GM21447 (cell line): ENCODE data around the gene DLD.
A peak's percentile ranks its signal among the peaks of the same experiment; 100 is the strongest.
"Not testable (repeated sequence)": the region's sequence is repeated elsewhere in the genome, so short reads cannot be mapped to it uniquely, and the experiment has no call there.

ENCODE experiments used
- ATAC-seq: cut with Tn5 transposase; IDR thresholded peaks from one replicate; pipeline ENCODE4 v1.9.1; 2021; ENCODE audit not compliant: unreplicated experiment

DLD gene

DNA sequence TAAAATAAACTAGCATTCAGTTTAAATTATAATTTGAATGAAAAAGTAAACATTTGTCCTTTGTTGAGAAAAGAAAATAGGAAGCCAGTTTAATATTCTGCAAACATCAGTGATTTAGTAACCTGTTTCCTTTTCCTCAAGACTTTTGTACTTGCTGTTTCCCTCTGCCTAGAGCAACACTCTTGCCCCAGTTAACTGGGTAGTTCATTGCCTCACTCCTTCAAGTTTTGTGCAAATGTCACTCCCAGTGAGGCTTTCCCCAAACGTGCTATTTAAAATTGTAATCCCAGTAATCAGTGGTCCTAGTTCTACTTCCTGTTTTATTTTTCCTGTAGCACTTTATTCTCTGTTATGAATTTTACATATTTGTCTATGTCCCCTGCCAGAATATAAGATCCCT lies 23.8 kb downstream of the DLD start:
- ATAC-seq, result no peak

DNA sequence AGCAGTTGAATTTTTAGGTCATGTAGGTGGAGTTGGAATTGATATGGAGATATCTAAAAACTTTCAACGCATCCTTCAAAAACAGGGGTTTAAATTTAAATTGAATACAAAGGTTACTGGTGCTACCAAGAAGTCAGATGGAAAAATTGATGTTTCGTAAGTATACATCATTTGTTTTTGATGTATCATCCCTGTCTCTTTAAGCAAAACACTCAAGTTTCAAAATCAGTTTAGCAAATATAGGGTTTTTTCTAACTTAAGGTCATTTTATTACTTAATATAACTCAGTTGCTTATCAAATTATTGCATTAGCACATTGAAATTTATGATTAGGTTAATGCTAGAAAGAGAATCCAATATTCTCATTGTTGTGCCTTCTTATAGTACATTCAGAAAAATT lies 24.6 kb downstream of the DLD start:
- ATAC-seq, result no peak

DNA sequence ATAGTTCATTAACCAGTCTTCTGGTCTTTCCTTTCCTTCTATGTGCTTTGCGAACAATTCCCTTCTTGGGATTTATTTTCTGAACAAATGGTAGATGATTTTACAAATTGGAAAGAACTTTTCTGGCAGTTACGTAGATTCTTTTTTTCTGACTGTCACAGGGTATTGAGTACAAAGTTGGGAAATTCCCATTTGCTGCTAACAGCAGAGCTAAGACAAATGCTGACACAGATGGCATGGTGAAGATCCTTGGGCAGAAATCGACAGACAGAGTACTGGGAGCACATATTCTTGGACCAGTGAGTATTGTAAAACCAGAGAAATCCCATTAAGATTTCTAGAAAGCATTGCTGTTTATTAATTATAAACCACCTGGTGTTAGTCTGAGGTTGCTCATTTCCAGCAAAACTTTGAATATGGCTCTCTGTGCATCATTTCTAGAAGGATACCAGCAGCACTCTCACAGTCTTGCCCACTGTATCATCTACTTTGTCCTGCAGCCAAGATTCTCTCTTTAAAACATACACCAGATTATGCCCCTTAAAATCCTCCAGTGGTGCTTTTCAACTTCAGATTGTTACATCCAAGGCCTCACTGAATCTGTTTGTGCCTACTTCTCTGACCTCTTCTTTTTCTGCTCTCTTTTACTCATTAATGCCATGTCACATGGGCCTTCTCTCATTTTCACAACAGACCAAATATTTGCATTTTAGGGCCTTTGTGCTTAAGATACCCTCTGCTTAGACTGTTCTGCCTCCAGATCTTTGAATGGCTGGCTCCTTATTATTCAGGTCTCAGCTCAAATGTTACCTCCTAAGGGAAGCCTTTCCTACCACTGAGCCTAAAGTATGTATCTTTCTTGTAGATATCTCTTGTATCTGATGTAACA lies 27.0 kb downstream of the DLD start:
- ATAC-seq, result peak; percentile 80

DNA sequence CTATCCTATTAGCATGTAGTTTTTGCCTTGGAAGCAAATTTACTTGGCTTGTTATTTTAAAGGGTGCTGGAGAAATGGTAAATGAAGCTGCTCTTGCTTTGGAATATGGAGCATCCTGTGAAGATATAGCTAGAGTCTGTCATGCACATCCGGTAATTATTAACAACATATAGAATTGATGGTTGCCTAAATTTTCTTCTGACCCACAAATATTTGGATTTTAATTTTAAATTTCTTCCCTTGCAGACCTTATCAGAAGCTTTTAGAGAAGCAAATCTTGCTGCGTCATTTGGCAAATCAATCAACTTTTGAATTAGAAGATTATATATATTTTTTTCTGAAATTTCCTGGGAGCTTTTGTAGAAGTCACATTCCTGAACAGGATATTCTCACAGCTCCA lies 28.0 kb downstream of the DLD start:
- no peak for ATAC-seq

DNA sequence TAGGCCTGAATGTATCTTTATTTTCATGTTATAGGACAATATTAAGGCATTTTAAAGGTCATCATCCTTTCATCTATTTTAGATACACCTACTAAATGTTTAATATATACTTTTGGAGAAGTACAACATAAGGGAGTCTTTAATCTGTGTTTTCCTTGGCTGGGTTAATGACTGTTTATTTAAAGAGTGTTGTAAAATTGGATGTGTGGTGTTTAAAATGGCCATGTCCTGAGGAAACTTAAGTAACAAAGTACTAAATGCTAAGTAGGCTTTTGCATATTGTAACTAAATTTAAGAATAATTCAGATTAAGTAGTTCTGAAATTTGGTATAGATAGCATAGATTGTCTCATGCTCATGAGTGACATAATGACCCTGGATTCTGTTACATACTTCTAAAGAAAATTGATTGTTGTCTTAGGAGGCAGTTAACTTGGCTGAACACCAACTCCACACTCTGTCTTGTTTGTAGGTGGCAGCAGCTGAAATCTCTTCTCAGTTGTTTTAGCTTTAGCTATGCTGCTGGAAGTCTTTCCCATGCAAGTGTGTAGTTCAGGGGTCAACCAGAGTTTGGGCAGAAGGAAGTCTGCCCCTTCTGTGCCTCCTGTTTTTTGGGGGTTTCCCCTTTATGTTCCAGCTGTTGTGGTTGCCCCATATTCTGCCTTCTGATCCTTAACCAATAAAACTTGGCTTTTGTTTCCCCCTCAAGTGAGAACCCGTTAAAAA lies 29.2 kb downstream of the DLD start:
- ATAC-seq, result no peak

DNA sequence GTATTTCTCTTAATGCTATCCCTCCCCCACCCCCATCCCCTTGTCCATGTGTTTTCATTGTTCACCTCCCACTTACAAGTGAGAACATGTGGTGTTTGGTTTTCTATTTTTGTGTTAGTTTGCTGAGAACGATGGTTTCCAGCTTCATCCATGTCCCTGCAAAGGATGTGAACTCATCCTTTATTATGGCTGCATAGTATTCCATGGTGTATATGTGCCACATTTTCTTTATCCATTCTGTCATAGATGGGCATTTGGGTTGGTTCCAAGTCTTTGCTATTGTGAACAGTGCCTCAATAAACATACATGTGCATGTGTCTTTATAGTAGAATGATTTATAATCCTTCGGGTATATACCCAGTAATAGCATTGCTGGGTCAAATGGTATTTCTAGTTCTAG lies 30.8 kb downstream of the DLD start:
- ATAC-seq, result not testable (repeated sequence)

DNA sequence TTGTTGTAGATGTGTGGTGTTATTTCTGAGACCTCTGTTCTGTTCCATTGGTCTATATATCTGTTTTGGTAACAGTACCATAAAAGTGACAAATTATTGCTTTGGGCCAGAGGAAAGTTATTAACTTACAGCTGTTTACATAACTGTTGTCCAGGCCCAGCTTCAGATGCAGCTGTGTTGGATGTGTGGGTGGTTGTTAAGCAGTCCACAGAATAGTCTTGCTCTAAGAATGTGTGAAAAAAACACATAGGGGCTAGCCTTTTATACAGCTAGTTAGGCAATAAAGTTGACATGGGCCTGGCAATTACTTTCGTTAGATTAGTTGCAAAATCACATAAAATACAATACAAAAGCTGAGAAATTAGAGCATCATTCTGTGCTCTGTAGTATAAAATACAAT lies 31.9 kb downstream of the DLD start:
- ATAC-seq, result no peak

DNA sequence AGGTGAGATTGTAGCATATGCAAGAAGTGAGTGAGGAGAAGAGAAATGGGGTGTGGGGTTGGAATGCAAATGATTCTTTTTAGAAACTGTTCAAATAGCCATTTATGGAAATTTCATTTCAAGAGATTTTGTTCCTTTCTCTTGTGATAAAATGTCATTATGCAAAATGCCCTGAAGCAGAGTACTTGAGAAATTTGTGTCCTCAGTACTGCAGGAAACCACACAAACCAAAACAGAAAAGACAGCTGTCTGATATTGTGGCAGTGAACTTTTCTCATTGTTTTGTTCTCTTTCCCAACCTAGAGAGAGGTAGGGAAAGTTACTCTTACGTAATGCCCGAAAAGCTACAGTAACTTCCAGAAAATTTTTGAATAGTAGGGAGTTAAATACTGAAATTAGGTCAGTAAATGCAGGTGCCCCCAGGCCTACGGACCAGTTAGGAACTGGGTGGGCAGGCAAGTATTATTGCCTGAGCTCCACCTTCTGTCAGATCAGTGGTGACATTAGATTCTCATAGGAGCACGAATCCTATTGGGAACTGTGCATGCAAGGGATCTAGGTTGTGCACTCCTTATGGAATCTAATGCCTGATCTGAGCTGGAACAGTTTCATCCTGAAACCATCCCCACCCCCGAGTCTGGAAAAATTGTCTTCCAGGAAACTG lies 34.0 kb downstream of the DLD start:
- ATAC-seq, result peak; percentile 92

DNA sequence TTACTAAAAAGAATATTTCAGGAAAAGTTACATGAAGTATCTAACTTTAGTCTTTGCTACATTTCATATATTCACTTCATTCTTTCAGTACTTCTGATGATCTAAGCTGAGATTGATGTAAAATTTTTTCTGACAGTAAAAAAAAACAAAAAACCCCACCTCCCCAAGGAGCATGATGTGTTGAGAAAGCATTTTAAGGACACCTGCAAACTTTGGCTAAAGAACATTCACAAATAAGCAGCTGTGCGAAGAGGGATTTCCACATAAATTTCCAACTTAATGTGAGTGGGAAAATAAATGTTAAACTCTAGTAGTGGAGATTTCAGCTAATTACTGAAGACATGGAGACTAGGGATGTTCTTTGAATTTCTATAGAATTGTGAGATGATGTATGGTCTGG lies 35.5 kb downstream of the DLD start:
- no peak for ATAC-seq

DNA sequence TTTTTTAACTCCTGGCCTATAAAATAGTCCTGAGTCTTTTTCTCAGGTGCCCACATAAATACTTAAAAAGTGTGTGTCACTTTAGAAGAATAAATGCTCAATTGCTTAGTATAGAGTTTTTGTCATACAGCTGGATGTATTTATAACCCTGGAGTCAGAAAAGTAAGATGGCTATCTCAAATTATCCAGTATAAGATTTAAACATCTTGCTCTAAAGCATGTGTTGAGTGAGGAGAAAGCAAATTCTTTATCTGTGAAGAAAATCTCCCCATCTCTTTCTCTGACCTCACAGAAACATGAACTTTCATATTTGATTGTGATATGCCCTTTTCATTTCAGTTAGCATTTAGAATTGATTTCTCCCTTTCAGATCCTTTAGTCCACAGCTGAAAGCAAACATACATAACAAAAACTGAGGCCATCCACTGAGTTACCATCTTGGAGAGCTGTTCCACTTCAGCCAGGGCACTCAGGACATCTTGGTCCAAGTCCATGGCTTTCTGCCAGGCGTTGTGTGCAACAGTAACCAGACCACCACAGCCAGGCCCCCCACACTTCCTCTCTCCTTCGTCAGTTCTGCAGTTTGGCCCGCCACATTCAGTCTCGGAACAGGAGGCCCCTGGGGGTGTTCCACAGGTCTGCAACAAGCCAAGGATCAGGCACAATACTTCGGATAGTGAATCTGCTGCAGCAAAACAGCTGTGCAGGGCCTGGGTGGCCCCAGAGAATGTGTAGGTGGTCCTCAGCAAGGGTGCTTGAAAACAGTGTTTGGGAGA lies 40.9 kb downstream of the DLD start:
- ATAC-seq, result no peak

DNA sequence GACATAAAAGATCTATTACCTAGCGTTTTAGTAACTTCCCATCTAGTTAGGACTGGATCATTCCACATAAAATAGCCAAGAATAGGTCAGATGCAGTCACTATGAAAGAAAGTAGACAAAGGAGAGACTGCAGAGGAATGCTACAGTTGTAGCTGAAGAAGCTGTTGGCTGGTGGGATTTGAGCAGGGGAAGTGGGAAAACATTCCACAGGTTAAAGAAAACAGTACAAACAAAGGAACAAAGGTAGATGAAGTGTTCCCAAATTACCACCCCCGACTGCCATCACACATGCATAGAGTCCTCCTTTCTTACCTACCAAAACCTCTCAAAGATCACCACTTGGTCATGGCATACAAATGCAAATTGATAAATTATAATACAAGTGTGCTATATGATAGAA lies 41.8 kb downstream of the DLD start:
- no peak for ATAC-seq

DNA sequence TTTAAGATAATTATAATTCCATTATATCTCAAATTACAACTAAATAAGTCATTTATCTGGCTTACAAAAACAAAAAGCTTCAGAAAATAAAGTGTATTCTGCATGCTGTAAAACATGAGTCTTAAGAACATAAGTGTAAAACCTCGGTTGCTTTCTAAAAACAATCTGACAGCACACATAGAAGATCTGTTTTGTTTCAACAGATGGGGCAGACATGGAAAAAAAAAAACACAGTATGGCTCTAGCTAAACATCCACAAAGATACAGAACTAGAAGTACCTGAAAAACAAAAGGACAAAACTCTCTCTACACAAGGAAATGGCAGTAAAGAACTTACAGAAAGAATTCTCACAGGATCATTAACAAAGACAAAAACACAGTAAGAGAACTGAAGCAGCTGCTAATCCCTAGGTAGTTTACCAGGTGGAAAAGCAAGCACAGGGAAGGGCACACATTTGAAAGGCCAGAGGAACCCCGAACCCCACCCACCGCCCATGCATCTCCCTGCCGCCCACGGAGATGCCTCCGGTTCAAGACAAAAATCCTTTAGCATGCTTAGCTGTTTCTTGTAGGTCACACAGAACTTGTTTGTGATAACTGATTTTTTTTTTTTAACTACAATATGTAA lies 42.5 kb downstream of the DLD start:
- ATAC-seq, result no peak

DNA sequence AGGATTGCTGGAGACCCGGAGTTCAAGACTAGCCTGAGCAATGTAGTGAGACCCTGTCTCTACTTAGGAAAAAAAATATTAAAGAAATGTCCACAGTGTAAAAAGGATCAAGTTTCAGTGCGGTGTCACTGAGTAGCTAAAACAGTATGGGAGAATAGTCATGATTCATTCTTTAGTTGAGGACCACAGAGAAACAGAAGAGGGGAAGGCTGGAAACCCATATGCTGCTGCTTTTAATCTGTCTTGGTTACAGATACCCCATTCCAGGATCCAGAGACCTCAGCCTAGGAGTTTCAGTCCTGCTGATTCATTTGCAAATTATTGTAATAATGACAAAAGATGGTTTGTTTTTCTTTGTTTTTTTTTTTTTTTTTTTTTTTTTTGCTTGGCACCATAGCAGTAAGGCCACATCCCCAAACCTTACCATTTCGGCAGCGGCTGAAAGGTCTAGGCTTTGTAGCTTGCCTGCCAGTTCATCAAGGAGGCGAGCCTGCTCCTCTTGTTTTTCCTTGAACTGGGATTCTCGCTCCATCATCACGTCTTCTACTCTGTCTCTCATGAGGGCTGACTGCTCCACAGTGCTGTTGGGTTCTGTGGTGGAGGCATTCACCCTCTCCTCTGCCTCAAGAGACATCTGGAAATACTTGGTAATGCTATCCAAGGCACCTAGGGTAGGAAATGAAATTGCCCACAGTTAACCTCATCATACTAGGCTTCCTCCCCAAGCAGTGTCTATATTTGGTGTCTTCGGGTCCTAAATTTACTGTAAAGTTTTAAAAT lies 44.2 kb downstream of the DLD start:
- no peak for ATAC-seq

DNA sequence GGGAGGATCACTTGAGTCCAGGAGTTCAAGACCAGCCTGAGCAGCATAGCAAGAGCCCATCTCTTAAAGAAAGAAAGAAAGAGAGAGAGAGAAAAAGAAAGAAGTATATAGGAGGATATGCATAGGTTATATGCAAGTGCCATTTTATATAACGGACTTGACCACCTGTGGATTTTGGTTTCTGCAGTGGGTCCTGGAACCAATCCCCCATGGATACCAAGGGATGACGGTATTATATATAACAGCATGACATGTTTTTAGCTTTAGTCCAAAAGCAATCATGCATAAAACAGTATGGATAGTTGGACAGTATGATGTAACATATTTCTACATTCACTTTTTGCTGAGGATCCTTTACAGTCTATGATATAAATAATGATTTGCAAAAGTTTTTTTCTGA lies 45.3 kb downstream of the DLD start:
- ATAC-seq, result no peak

DNA sequence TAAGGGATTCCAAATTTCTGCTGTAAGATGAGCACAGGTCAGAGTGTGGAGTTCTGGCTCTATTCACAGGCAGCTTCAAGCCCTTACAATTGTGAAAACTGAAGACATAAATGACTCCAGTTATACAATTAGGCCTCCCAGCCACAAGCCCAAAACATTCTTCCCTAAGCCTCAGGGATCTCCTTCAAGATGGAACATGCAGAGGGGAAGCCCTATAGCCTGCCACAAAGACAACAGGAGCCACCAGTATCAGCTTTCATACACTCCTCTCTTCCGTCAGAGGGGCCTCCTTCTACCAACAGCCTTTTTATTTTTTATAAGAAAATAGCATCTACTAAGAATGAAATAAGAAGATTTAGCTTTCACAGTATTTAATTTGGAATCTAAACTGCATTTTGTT lies 46.5 kb downstream of the DLD start:
- no peak for ATAC-seq

DNA sequence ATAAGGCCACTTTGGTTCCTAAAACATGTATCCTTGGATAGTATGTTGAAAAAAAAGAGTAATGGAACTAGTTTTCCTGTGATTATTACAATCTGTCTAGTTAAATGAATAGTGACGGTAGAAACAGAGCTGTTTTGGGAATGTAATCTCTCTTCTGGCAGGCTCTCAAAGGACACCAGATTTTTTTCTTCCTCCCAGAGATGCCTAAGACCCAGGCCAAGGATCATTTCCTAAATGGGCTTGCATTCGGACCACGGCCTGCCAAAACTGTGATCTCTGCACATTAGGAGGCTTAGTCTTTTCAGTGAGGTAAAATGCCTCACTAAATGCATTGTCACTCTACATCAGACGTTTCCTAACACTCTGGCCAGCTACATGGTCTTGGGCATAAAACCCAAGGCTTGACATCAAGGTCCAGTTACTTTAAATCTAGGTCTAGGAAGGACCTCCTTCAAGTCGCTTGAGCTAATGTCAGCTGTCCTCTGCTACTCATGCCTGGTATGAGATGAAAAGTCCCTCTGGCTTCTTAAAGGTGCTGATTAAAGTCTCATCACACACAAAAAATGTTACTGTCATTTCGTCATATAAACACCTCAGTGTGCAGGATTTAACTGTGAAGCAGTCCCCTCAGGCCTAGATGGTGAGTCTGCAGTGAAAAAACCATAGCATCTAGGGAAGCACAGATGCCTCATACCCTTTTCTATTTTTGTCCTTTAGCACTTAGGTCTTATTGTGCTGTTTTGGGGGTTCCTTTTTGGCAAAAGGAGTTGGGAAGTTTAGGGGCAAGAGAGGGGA lies 47.7 kb downstream of the DLD start:
- ATAC-seq, result no peak

DNA sequence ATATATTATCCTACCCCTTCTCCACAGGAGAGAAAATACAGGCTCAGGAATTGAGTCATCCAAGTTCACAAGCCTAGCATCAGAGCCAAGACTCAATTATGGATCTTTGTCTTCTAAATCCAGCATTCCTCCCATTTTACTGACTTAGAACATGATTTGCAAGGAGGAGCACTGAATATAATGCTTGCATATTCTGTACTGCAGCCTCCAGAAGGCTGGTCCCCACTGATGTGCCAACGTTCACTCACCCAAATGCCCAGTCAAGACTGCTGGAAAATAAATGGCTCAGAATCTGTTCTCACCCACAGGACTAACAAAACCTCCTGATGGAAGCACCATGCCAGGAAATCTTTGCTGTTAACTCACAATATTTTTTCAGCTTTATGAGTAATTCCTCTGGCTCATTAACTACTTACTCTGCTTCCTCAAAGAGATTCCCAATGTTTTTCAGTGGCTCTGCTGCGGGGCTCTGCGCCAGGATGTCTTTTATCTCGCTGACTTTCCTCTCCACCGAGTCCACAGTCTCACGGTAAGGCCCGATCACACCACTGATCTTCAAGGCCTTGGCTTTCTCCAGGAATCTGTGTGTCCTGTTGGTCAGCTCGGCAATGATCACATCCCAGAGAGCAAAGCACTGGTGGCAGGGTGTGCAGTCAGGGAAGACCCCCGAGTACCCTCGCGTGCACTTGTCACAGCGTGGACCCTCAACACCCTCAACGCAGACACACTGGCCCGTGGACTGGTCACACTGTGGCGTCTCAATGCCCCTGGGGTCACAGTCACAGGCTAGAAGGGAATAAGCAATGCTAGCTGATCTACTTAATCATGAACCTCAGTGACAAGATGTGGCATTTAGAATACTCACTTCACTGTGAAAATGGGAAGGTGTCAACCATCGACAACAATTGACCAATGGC lies 48.8 kb downstream of the DLD start:
- no peak for ATAC-seq

DNA sequence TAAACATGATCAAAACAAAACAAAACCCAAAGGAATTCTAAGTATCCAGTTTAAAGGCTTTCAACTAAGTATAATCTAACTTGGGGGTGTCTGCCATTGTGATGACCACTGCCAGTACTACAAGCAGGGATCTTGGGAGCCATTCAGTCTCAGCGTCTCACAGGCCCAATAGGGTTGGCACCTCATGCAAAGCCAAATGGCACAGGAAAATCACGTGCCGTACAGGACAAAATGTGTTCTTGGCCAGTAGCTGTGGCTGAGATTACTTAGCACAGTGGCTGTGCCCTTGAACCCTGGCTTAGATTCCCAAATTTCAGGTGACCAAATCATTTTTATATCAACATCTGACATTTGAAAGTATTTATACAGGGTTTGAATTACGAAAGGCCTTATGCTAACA lies 50.0 kb downstream of the DLD start:
- ATAC-seq, result no peak
